CD4-positive, alpha-beta T cell treated with Interleukin-10 for 1 hour (primary cell): ENCODE measurements around the gene LY6G6D.

Experiments used
- DNase-seq: peaks from one replicate; pipeline ENCODE4 v3.0.0-alpha.2; 2020

LY6G6D gene

GRCh38 chr6:31721351-31722020 is 6.3 kb downstream of the LY6G6D start, which contains the start of gene LY6G6C:
TSS of gene LY6G6C (minus strand) at chr6:31721746. CDS start at chr6:31721679, 67 bp downstream.
- no peak for DNase-seq

DNA sequence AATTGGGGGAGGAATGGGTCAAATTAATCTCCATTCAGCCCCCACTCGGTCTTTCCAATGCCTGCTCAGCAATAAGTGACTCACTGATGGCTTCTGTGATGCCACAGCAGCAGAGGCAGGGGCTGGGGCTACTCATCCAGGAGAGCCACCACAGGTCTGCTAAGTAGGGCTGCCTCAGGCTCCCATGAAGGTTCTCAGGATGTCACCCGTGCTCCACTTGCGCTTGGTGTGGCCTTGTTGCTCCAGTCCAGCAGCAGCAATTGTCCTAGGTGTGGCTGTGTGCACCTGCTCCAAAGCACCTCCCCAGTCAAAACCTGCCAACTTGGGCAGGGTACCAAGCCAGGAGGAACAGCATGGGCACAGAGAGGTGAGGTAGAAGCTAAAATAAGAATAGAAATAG is 7.0 kb downstream of the LY6G6D start:
- DNase-seq = no peak

- no peak for DNase-seq
These were observed 8.3 kb downstream of the LY6G6D start, which contains the start of gene MPIG6B for GRCh38 chr6:31723245-31723979. TSS of gene MPIG6B (plus strand) at chr6:31723373. CDS start at chr6:31723384, 11 bp downstream.

DNA sequence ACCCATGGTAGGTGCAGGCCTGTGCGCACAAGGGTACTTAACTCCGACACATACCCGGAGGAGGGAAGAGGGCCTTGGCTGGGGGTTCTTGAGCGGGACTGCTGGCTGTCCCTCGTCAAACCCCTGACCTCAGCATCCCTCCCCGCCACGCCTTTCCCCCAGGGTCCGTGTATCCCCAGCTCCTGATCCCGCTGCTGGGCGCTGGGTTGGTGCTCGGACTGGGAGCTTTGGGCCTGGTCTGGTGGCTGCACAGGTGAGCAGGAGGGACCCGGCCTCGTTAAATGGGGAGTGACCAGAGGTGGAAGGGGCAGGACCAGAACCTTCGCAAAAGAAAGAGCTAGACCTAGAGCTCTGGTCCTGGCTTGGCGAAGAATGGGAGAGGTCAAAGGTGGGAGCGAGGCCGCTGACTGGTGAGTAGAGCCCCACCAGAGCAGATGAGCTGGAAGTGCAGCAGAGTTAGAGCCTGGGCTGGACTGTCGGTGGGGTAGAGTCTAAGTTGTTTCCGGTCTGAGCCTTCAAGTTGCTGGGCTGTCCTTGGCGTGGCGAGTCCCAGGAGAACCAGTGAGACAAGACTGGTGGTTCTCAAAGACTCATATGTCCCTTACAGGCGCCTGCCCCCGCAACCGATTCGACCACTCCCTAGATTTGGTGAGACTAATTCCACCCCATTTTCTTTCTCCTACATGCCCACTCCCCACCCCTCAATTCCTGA is 9.0 kb downstream of the LY6G6D start:
- DNase-seq = no peak

DNA sequence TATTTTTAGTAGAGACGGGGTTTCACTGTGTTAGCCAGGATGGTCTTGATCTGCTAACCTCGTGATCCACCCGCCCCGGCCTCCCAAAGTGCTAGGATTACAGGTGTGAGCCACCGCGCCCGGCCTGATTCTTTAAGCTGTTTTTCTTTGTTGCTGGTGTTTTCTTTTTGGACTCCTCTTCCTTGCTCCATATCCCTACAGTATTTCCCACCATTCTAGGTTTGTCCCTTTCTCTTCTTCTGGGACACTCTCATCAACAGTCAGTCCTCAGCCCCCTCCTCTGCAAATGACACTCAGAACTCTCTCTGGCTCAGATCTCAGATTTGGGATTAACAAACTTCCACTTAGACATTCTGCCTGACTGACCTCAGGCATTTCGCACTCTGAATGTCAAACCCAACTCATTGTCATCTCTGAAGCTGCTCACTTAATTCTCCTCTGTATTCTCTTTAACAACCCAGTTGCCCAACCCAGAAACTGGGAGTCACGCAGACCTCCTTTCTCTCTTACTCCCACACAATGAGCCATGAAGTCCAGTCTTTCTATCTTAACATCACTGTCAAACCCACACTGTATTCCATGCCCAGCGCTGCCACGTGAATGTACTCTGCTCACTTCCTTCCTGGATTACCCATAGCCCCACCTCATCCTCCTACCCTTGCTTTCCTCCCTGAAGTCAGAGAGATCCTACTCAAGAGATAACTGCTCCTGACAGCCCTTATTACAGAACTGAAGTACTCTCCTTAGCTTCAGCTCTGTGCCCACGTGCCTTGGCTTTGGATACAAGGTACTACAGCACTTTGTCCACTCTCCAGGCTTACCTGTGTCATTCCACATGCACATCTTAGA is 10.6 kb downstream of the LY6G6D start:
- DNase-seq = no peak

- no peak for DNase-seq
These were observed 12.0 kb downstream of the LY6G6D start for GRCh38 chr6:31727034-31727716.

GRCh38 chr6:31727717-31728671 is 12.8 kb downstream of the LY6G6D start:
- DNase-seq = peak; percentile 34

DNA sequence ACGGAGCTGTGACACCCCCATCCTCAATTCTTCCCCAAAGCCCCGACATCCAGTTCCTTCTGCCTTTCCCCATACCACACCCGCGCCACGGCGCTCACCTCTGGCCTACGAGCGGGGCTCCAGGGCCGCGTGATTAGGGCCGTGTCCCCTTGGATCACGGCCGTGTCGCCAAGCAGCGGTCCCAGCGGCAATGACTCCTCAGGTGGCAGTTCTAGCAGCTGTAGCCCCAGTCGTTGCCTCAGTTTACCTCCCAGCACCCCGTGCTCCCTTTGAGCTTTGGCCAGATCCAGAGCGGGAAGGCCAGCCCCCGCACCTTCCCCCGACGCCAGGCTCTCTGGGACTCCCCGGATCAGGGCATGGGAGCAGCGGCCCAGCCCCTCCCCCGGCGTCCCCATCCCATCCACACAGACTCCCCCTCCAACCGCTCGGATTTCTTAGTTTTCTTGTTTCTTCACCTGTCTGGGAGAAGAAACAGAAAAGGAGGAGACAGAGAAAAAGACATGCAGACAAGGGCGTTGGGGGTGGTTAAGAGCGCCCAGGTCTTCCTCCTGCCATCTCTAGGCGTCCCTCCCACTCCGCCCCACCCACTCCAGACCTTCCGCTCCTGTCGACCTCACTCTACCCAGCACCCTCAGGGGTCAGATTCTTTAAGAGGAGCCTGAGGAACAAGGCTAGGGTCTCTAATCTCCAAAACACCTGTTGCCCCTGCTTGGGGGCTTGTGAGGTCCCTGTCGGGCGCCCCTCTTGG is 13.8 kb downstream of the LY6G6D start, which contains the start of gene DDAH2:
TSS of gene DDAH2 (minus strand) at position 533 of the 748 bp plus-strand sequence. CDS start at position 395, 138 bp downstream.
- no peak for DNase-seq

- peak; percentile 84 for DNase-seq
These were observed 14.4 kb downstream of the LY6G6D start for GRCh38 chr6:31729515-31729978.

- DNase-seq = peak; percentile 75
These were observed 15.0 kb downstream of the LY6G6D start for GRCh38 chr6:31729979-31730630.

- DNase-seq = no peak
These were observed 15.5 kb downstream of the LY6G6D start for GRCh38 chr6:31730631-31731086.

GRCh38 chr6:31732029-31732428 is 16.9 kb downstream of the LY6G6D start:
- DNase-seq = no peak

DNA sequence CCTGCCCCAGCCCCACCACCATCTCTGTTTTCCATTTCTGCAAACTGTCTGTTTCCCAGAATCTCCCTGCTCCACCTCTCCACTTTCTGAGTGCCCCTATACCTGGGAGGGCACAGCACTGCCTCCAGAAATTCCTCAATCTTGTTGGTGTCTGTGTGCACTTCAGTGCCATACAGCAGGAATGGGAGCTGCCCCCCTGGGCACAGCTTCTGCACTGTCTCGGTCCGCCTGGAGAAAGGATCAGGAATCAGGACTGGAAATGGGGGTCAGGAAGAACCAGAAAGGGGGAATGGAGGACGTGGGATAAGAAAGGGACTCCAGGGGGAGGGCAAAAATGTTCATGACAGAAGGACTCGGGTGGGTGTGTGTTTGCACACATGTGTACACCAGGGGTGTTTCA is 18.6 kb downstream of the LY6G6D start:
- DNase-seq = no peak

DNA sequence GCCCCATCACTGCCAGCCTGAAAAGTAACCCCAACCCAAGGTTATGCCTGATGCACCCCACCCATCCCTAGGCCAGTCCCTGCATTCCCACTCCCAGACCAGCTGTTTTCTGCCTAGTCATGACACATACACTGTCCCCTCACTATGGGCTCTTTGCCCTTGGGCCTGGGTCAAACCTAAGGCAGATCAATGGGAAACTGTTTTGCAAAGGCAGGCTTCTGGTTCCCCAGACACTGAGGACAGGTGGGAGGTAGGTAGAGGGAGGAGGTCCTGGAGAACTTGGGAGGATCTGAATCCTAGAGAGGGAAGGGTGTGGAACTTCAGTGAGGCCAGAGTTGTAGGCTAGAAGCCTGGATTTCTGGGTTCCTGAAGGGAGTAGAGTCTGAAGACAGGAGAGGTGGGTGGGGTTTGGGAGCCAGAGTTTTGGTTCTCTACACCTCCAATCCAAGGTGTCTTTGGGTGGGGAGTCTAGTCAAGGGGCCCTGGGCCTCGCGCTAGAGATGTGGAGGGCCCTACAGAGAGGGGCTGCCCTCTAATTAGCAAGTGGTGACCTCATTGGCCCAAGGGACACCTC is 19.2 kb downstream of the LY6G6D start:
- DNase-seq = no peak

DNA sequence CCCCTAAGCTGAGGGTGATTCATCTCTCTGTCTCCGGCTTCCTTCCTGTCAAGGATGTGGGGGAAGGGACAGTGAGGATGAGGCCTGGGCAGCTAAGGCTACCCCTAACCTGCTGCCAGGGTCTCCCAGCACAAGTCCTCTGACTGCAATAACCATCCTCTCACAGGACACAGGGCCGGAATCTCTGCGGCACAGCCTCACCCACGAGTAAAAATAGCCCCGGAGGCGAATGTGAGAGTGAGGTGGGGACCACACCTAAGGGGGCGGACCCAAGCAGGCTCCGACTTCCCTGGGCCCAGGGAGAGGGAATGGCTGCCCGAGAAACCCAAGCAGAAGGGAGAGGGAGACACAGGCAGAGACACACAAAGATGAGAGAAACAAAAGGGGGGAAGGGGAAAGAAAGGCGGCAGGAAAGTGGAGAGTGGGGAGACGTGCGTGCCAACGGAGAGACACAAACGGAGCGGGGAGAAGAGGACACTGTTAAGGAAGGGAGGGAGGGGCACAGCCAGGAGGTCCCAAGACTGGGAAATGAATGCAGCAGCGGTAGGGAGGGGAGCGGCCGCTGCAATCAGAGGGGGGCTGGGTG is 19.8 kb downstream of the LY6G6D start:
- DNase-seq = peak; percentile 81

DNA sequence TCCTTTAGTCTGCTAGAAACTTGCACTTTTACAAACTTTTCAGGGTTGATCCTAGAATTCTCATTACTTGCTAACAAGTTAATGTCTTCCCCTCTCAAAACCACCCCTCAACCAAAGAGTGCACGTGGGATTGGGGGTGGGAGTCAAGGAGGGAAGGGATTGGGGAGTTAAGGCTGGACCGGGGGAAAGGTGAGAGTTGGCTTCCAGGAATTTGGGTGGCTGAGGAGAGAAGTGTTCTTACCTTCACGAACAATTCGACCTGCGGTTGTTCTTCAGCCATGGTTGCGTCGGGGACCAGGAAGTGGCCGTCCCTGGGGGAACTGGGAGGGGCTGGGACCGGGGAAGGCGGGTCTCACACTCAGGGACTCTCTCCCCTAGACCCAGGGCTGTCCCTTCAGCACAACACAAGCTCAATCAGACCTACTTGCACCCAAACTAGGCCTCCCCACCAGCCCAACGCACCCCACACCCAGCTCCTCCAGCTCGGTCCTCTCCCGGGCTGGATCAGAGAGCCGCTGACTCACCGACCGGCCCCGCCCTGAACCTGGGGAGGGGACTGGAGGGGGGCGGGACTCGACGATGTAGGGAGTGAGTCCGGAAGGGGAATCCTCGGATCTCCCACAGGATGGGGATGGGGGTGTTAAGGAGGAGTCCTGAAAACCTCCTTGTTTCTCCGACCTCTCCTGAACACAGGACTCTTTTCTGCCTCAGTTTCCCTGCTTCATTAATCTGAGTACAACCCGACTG is 21.0 kb downstream of the LY6G6D start, which contains the start of gene CLIC1:
TSS of gene CLIC1 (minus strand) at position 510 of the 747 bp plus-strand sequence. CDS start at position 280, 230 bp downstream.
- DNase-seq = peak; percentile 80

DNA sequence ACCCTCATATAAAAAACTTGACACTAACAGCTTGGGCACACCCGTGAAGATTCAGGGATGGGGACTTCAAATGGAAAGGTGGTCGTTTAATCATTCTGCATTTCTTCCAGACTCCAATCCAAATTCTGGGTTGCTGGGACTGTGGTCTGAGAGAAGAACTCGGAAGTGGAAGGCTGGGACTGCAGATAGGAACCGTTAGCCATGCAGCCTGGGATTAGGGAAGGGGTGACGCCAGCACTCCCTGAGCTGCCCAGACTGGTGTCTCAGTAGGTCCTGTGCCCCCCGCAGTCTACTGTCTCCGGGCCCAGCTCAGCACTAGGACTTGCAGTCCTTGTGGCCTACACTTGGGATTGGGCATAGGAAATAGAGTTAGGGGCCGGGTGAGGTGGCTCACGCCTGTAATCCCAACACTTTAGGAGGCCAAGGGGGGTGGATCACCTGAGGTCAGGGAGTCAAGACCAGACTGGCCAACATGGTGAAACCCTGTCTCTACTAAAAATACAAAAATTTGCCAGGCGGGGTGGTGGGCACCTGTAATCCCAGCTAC is 21.7 kb downstream of the LY6G6D start:
- DNase-seq = no peak
